ENCODE measurements around the gene FRAT1.

- TF ChIP-seq POLR2A (IDR thresholded peaks at IDR 0.05; ENCODE audit: low read depth, low read length) (no peak), POLR2AphosphoS5 (IDR thresholded peaks at IDR 0.05; ENCODE audit: low read depth, low read length) (no peak), TAF1 (IDR thresholded peaks at IDR 0.05; ENCODE audit: borderline replicate concordance, low read depth, low read length) (no peak)
Observed at GRCh38 chr10:97270523-97271154, 48.4 kb upstream of the FRAT1 start.

All from GM12892 (cell line).